ENCODE data around the gene ZFYVE9. TPM values are rescaled to one million over a fixed set of nuclear protein-coding genes. Genes with fewer than 3 reads are reported as not detected.

Gene ZFYVE9
- total and polyA plus RNA-seq, 10 of the 15 experiments (the other 5 are each of a cell fraction or from before 2014, with no cell fraction given), result 0.26 to 6.9 (median 2.3) TPM

DNA sequence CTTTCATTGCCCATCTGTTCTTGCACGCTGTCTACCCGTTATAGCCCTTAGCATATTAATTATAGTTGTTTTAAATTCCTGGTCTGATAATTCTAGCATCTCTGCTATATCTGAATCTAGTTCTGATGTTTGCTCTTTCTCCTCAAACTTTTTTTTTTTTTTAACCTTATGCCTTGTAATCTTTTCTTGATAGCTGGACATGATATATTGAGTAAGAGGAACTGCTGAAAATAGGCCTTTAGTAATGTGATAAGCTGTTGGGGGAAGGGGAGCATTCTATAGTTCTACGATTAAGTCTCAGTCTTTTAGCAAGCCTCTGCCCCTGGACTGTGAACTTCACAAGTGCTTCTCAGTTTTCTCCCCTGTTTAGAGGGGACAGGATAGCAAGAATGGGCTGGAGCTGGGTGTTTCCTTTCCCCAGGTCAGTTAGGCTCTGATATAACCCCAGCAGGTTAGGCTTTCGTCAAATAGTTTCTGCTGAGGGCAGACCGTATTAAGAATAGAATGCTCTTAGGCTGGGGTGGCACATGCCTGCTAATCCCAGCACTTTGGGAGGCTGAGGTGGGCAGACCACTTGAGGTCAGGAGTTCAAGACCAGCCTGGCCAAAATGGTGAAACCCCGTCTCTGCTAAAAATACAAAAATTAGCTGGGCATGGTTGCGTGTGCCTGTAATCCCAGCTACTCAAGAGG, 62.2 kb downstream of the ZFYVE9 start:
- Histone ChIP-seq H3K4me1 (ENCODE audit: control insufficient read depth, insufficient read depth, low read length) (peaks cover 8% of the 10 kb centered on the region), H3K4me3 (no peak overlapping the region), H3K79me2 (ENCODE audit: control insufficient read depth, insufficient read depth, low read length) (no peaks in the 10 kb centered on the region), H3K27me3 (replicated peaks in 1 of 2; ENCODE audit: control insufficient read depth in 2 of 2, insufficient read depth in 2 of 2, low read length in 1 of 2) (no peaks in the 10 kb centered on the region), H4K20me1 (ENCODE audit: control insufficient read depth, insufficient read depth) (no peaks in the 10 kb centered on the region), H3K9me3 (replicated peaks; ENCODE audit: control insufficient read depth, insufficient read depth, low read length) (no peaks in the 10 kb centered on the region; the same call in 2 of the 3 replicates), H3K9ac (ENCODE audit: control insufficient read depth, insufficient read depth, low read length) (no peak overlapping the region; the same call in 1 of the 2 replicates), H3K4me2 (ENCODE audit: control insufficient read depth, insufficient read depth) (peak overlapping the region; percentile 38; the same call in 1 of the 2 replicates), H2AFZ (ENCODE audit: control insufficient read depth, low read depth, low read length) (peak overlapping the region; percentile 29; the same call in 1 of the 2 replicates), H3K36me3 (ENCODE audit: control insufficient read depth in 2 of 2, insufficient read depth in 2 of 2, low read length in 1 of 2) (no peaks in the 10 kb centered on the region), H3K27ac (ENCODE audit: control insufficient read depth, insufficient read depth) (peak overlapping the region; percentile 25; the same call in 1 of the 2 replicates)
- ChIA-PET CTCF (no interaction called here), SMC1A (ENCODE audit: uncharacterized antibody, unreplicated experiment) (no interaction called here), RAD21 (ENCODE audit: unreplicated experiment) (no interaction called here), POLR2A (no interaction called here)
- 85% methylated on average over 7 of the region's 7 CpGs for WGBS (ENCODE audit: insufficient coverage, insufficient replicate concordance, low lambda C conversion rate, missing lambda C conversion rate)
- FAIRE-seq (no peak), ATAC-seq (no peak; the same call in 2 of the 3 replicates), DNase-seq (ENCODE audit: low read depth, low spot score) (no peak)
- no TSS peak for BruUV-seq (replicated peaks)
- intact Hi-C loops (cut with micrococcal nuclease; ENCODE audit: unreplicated experiment) (no loop called here), in situ Hi-C loops (cut with MboI) (no loop called here)
- no peak for TF ChIP-seq SRF (IDR thresholded peaks at IDR 0.05; ENCODE audit: low read depth in 2 of 2, low read length in 2 of 2)
- TF ChIP-seq NR2F1 (conservative IDR thresholded peaks at IDR 0.05), result 0 out of 2 replicates have a peak, but pooled peaks have one; percentile 18
- TF ChIP-seq MTA2 (IDR thresholded peaks at IDR 0.05; ENCODE audit: low read depth), result no peak
- TF ChIP-seq, protein P1, sequence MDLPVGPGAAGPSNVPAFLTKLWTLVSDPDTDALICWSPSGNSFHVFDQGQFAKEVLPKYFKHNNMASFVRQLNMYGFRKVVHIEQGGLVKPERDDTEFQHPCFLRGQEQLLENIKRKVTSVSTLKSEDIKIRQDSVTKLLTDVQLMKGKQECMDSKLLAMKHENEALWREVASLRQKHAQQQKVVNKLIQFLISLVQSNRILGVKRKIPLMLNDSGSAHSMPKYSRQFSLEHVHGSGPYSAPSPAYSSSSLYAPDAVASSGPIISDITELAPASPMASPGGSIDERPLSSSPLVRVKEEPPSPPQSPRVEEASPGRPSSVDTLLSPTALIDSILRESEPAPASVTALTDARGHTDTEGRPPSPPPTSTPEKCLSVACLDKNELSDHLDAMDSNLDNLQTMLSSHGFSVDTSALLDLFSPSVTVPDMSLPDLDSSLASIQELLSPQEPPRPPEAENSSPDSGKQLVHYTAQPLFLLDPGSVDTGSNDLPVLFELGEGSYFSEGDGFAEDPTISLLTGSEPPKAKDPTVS (IDR thresholded peaks at IDR 0.05; ENCODE audit: low read depth, low read length), result no peak

Data from GM12878 (cell line).